EH (cell line): Measurements from ENCODE around the gene LDLR.
"Not testable (repeated sequence)": the region's sequence is repeated elsewhere in the genome, so short reads cannot be mapped to it uniquely, and the experiment has no call there.

Source experiments
- DNase-seq: peaks from one replicate; pipeline ENCODE4 v3.0.0-alpha.2; 2015; ENCODE audit warnings: low read depth

The LDLR gene

DNA sequence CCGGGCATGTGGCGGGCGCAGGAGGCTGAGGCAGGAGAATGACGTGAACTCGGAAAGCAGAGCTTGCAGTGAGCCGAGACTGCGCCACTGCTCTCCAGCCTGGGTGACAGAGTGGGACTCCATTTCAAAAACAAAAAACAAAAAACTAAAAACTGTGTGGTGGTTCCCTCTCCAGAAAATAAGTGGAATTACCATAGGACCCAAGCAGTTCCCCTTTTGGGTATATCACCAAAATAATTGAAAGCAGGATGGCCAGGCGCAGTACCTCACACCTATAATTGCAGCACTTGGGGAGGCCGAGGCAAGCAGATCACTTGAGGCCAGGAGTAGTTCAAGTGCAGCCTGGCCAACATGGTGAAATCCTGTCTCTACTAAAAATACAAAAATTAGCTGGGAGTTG is 15.7 kb upstream of the LDLR start:
- DNase-seq: no peak

DNA sequence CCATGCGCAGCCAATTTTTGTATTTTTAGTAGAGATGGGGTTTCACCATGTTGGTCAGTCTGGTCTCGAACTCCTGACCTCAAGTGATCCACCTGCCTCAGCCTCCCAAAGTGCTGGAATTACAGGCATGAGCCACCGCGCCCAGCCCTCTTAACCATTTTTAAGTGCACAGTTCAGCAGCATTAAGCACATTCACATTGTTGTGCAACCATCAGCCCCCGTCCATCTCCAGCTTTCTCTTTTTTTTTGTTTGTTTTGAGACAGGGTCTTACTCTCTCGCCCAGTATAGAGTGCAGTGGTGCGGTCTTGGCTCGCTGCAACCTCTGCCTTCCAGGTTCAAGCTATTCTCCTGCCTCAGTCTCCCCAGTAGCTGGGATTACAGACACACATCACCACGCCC is 12.5 kb upstream of the LDLR start:
- not testable (repeated sequence) for DNase-seq

DNA sequence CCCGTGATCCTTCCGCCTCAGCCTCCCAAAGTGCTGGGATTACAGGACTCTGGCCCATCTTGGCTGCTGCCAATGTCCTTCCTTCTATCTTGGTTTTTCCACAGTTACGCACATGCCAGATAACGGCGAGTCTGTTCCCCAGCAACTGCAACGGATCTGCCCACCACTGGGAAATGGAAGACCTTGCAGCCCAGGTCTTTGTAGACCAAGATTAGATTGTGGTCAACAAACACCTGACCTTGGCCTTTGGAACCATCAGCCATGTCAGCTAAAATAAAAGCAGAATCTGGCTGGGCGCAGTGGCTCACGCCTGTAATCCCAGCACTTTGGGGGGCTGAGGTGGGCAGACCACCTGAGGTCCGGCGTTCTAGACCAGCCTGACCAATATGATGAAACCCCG is 10.4 kb upstream of the LDLR start:
- DNase-seq: no peak

DNA sequence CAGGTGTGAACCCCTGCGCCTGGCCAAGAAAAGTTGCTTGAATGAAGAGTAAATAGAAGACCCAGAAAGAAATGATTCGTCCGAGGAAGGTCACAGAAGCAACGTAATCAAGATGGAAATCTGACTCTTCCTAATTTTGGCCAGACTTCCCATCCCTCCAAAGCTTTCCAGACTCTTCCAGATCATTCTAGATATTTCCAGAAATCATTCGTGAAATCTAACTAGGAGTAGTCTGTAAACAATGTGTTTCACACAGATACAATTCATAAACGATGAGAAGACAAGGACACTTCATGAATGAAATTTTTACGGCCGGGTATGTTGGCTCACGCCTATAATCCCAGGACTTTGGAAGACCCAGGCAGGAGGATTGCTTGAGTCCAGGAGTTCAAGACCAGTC is 9.3 kb upstream of the LDLR start:
- no peak for DNase-seq

DNA sequence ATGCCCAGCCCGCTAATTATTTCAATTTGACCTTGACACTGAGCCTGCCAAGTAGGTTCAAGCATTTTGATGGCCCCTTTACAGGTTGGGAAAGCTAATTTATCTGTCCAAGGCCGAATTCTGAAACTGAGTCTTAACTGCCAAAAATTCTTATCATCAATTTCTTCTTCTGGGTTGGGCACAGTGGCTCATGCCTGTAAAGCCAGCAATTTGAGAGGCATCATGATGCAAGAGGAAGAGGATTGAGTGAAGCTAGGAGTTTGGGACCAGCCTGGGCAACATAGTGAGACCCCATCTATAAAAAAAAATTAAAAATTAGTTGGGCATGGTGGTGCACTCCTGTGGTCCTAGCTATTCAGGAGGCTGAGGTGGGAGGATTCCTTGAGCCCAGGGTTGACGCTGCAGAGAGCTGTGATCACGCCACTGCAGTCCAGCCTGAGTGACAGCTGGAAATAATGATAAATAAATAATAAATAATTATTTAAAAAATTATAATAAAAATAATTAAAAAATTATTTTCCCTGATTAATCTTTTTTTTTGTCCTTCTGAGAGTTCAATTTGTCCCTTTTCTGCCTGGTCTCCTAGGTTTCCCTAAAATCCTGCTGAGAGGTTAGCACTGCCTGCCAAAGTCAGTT is 1.3 kb upstream of the LDLR start:
- DNase-seq: no peak

DNA sequence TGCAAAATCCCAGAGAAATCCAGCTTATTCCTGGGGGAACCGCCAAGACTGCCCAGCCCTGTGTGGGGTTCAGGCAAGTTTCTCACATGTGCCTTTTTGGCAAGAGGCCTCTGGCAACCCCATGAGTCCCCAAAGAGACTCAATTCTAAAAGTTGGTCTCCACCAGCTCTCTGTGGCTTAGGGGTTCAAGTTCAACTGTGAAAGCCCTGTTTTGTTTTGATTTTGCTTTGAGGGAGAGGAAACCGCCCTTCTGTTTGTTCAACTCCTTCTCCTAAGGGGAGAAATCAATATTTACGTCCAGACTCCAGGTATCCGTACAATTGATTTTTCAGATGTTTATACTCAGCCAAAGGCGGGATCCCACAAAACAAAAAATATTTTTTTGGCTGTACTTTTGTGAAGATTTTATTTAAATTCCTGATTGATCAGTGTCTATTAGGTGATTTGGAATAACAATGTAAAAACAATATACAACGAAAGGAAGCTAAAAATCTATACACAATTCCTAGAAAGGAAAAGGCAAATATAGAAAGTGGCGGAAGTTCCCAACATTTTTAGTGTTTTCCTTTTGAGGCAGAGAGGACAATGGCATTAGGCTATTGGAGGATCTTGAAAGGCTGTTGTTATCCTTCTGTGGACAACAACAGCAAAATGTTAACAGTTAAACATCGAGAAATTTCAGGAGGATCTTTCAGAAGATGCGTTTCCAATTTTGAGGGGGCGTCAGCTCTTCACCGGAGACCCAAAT is 583 bp upstream of the LDLR start:
- DNase-seq: no peak

DNA sequence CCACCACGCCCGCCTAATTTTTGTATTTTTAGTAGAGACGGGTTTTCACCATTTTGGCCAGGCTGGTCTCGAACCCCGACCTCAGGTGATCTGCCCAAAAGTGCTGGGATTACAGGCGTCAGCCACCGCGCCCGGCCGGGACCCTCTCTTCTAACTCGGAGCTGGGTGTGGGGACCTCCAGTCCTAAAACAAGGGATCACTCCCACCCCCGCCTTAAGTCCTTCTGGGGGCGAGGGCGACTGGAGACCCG is 676 bp downstream of the LDLR start:
- not testable (repeated sequence) for DNase-seq

DNA sequence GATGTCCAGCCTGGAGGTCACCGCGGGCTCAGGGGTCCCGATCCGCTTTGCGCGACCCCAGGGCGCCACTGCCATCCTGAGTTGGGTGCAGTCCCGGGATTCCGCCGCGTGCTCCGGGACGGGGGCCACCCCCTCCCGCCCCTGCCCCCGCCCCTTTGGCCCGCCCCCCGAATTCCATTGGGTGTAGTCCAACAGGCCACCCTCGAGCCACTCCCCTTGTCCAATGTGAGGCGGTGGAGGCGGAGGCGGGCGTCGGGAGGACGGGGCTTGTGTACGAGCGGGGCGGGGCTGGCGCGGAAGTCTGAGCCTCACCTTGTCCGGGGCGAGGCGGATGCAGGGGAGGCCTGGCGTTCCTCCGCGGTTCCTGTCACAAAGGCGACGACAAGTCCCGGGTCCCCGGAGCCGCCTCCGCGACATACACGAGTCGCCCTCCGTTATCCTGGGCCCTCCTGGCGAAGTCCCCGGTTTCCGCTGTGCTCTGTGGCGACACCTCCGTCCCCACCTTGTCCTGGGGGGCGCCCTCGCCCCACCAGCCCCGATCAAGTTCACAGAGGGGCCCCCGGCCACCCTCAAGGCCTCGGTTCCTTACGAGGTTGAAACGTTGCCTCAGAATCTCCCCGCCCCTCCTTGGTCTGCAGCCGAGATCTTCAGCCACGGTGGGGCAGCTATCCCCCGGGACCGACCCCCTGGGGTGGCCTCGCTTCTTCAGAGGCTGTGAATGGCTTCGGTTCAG is 1.2 kb downstream of the LDLR start:
- DNase-seq: peak; percentile 97

DNA sequence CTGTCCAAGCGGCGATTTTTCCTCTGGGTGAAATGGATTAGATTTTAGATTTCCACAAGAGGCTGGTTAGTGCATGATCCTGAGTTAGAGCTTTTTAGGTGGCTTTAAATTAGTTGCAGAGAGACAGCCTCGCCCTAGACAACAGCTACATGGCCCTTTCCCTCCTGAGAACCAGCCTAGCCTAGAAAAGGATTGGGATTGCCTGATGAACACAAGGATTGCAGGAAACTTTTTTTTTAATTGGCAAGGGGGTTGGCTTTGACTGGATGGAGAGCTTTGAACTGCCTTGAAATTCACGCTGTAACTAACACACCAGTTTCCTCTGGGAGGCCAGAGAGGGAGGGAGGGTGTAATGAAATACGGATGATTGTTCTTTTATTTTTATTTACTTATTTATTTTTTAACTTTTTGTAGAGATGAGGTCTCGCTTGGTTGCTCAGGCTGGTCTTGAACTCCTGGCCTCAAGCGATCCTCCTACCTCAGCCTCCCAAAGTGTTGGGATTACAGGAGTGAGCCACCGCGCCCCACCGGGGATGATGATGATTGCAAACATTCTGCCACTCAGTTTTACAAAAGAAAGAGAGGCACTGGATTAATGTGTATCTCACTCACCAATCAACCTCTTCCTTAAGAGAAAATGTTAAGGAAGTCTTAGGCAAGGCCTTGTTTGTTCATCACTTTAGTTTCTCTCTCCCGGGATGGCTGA is 1.9 kb downstream of the LDLR start:
- no peak for DNase-seq

DNA sequence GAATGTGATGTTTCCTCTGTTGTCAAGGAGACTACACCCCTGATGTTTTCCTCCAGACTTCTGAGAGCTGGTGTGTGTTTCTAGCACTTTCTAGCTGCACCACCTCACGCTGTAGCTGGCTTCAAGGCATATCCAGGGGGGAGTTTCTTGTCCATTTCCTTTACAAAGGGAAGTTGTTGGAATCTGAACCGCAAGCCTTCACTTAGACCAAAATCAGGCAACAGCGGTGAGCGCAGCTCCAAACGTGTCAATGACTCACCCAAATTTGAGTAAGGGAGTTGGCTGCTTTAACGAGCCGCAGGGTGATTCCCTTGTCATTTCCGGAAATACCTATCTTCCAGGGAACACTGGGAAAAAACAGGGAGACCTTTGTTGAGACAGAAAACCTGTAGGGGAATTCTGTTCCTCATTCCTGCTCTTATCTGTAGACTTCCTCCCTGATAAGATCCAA is 2.5 kb downstream of the LDLR start:
- peak; percentile 96 for DNase-seq

DNA sequence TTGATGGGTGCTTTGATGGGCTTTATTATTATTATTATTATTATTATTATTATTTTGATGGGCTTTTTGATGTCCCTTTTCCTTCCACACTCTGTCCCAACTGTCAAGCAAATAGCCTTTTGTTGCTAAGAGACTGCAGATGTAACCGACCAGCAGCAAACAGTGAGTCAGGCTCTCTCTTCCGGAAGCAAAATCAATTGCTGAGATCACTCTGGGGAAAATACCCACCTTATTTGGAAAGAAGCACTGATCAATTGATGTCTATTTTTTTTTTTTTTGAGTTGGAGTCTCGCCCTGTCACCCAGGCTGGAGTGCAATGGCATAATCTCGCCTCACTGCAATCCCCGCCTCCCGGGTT is 2.9 kb downstream of the LDLR start:
- peak; percentile 61 for DNase-seq

DNA sequence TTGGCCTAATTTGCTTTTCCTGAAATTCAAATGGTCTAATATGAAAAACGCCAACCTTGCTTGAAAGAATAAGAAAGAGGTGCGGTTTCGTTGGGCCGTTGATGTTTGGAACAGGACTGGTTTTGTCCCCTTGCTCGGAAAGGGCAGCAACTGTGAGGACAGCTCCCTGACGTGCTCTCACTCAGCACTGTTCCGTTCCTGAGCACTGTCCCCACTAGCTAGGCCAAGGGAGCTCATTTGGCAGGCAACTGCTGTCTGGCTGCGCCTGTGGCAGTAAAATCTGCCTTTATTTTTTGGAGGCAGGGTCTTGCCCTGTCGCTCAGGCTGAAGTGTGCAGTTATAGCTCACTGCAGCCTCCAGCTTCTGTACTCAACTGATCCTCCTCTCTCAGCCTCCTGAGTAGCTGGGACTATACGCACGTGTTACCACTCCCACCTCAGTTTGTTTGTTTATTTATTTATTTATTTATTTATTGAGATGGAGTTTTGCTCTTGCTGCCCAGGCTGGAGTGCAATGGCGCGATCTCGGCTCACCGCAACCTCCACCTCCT is 4.5 kb downstream of the LDLR start:
- DNase-seq: no peak

DNA sequence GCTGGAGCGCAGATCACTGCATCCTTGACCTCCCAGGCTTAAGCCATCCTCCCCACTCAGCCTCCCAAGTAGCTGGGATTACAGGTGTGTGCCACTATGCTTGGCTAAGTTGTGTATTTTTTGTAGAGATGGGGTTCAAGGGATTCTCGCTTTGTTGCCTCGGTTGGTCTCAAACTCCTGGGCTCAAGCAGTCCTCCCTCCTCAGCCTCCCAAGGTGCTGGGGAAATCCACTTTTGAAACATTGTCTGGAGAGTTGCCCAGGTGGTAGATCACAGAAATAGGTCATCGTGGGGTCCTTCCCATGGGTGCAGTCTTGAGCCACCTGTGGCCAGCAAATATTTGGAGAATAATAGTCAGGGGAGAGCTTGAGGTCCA is 5.2 kb downstream of the LDLR start:
- DNase-seq: no peak

DNA sequence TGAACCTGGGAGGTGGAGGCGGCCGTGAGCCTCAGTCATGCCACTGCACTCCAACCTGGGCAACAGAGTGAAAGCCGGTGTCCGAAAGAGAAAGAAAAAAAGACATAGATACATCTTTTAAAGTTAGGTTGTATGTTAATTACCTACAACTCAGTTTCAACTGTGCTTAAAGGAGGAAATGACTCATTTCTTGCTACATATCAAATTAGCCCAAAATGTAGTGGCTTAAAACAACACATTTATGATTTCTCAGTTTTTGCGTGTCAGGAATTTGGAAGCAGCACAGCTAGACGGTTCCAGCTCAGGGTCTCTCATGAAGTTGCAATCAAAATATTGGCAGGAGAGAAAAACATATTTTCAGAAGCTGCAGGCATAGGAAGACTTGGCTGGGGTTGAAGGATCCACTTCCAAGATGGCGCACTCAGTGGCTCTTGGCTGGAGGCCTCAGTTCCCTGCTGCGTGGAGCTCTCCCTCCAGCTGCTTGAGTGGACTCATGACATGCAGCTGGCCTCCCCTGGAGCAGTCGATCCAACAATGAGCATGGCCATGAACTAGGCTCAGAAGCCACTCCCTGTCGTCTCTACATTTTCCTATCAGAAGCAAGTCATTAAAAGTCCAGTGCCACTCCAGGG is 7.1 kb downstream of the LDLR start:
- DNase-seq: peak; percentile 75

DNA sequence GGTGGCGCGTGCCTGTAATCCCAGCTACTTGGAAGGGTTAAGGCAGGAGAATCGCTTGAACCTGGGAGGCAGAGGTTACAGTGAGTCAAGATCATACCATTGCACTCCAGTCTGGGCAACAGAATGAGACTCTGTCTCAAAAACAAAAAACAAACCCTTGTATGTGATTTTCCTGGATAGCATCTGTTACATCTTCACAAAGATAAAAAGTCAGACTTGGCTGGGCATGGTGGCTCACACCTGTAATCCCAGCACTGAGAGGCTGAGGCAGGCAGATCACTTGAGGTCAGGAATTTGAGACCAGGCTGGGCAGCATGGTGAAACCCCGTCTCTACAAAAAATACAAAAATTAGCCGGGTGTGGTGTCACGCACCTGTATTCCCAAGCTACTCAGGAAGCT is 8.1 kb downstream of the LDLR start:
- DNase-seq: not testable (repeated sequence)

DNA sequence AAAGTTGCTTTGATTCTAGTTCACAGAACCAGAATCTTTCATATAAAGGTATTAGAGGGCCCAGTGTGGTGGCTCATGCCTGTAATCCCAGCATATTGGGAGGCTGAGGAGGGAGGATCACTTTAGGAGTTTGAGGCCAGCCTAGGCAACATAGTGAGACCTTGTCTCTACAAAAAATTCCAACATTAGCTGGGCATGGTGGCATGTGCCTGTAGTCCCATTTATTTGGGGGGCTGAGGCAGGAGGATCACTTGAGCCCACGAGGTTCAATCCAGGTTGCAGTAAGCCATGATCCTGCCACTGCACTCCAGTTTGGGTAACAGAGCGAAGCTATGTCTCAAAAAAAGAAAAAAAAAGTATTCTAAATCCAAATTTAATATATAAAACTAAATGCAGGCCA is 9.1 kb downstream of the LDLR start:
- DNase-seq: no peak

DNA sequence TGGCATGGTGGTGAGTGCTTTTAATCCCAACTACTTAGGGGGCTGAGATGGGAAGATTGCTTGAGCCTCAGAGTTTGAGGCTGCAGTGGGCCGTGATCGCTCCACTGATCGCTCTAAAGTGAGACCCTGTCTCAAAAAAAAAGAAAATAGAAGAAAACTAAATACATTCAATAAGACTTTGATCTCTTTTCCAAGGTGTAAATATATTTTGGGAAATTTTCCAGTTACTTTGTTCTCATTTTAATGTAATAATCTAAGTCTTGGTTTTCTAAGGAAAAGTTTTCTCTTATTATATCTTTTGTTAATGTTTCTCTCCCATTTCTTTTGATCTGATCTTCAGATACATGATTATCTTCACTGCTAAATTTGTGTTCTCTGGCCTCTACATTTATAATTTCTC is 9.6 kb downstream of the LDLR start:
- no peak for DNase-seq

DNA sequence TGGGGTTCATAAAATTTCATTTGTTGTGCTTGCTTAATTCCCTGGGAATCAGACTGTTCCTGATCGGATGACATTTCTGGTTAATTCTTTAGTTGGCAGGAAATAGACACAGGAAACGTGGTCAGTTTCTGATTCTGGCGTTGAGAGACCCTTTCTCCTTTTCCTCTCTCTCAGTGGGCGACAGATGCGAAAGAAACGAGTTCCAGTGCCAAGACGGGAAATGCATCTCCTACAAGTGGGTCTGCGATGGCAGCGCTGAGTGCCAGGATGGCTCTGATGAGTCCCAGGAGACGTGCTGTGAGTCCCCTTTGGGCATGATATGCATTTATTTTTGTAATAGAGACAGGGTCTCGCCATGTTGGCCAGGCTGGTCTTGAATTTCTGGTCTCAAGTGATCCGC is 10.8 kb downstream of the LDLR start:
- no peak for DNase-seq

DNA sequence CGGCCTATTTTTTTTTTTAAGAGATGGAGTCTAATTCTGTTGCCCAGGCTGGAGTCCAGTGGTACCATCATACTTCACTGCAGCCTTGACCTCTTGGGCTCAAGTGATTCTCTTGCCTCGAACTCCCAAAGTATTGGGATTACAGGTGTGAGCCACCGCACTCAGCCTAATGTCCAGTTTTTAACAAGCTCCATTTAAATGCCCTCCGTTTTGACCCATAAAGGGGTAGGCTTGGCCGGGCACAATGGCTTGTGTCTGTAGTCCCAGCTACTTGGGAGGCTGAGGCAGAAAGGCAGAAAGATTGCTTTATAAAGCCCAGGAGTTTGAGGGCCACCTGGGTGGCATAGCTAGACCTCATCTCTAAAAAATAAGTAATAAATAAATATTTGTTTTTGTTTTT is 11.8 kb downstream of the LDLR start:
- DNase-seq: no peak

DNA sequence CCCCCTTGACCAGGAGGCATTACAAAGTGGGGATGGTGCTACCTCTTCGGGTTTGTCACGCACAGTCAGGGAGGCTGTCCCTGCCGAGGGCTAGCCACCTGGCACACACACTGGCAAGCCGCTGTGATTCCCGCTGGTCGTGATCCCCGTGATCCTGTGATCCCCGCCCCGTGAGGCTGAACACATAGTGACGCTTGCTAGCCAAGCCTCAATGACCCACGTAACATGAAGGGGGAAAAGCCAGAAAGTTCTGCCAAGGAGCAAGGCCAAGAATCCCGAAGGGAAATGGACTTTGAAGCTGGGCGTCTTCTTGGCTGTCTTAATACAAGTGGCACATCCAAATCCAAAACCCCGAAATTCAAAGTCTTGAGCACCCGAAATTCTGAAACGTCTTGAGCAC is 13.7 kb downstream of the LDLR start:
- no peak for DNase-seq

DNA sequence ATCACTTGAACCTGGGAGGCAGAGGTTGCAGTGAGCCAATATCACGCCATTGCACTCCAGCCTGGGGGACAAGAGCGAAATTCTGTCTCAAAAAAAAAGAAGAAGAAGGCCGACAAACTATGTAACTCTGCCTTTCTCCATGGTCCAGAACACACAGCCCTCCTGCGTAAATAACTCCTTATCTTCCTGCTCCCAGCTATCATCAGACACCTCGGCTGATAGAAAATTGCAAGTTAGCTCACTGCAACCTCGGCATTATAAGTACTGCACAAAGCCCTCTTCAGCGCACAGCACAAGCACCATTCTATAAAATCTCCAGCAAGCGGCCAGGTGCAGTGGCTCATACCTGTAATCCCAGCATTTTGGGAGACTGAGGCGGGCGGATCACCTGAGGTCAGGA is 14.4 kb downstream of the LDLR start:
- DNase-seq: not testable (repeated sequence)

DNA sequence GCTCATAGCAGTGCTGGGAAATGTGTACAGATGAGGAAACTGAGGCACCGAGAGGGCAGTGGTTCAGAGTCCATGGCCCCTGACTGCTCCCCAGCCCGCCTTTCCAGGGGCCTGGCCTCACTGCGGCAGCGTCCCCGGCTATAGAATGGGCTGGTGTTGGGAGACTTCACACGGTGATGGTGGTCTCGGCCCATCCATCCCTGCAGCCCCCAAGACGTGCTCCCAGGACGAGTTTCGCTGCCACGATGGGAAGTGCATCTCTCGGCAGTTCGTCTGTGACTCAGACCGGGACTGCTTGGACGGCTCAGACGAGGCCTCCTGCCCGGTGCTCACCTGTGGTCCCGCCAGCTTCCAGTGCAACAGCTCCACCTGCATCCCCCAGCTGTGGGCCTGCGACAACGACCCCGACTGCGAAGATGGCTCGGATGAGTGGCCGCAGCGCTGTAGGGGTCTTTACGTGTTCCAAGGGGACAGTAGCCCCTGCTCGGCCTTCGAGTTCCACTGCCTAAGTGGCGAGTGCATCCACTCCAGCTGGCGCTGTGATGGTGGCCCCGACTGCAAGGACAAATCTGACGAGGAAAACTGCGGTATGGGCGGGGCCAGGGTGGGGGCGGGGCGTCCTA is 15.9 kb downstream of the LDLR start:
- DNase-seq: no peak
